GM13977 (cell line): Measurements from ENCODE around the gene ABCC1.

Experiments used
- DNase-seq: peaks from one replicate; pipeline ENCODE4 v3.0.0; 2012; ENCODE audit warnings: low spot score
- in situ Hi-C: fragments of 300-500 bp; cut with MboI; formaldehyde crosslinking; loops from one replicate; pipeline ENCODE4 v1.12.0; 2022; ENCODE audit warnings: low sequenced_read_pairs, low pct_unique_long_range_greater_than_20kb, mixed read lengths, inconsistent platforms; ENCODE audit not compliant: unreplicated experiment
- TF ChIP-seq, protein P1 (sequence below): IDR thresholded peaks from 2 replicates; pipeline ENCODE4 v1.5.1; 2012; ENCODE audit warnings: mild to moderate bottlenecking, control low read depth; ENCODE audit not compliant: insufficient read depth; ENCODE audit errors: extremely low read depth, missing control alignments

The ABCC1 gene

GRCh38 chr16:16067127-16067526 is 117.7 kb downstream of the ABCC1 start:
- in situ Hi-C loops: no loop called here
- TF ChIP-seq, protein P1, sequence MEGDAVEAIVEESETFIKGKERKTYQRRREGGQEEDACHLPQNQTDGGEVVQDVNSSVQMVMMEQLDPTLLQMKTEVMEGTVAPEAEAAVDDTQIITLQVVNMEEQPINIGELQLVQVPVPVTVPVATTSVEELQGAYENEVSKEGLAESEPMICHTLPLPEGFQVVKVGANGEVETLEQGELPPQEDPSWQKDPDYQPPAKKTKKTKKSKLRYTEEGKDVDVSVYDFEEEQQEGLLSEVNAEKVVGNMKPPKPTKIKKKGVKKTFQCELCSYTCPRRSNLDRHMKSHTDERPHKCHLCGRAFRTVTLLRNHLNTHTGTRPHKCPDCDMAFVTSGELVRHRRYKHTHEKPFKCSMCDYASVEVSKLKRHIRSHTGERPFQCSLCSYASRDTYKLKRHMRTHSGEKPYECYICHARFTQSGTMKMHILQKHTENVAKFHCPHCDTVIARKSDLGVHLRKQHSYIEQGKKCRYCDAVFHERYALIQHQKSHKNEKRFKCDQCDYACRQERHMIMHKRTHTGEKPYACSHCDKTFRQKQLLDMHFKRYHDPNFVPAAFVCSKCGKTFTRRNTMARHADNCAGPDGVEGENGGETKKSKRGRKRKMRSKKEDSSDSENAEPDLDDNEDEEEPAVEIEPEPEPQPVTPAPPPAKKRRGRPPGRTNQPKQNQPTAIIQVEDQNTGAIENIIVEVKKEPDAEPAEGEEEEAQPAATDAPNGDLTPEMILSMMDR: no peak
- no peak for DNase-seq

GRCh38 chr16:16071631-16072244 is 122.3 kb downstream of the ABCC1 start:
- in situ Hi-C loops: no loop called here
- TF ChIP-seq, protein P1: no peak
- DNase-seq: no peak

DNA sequence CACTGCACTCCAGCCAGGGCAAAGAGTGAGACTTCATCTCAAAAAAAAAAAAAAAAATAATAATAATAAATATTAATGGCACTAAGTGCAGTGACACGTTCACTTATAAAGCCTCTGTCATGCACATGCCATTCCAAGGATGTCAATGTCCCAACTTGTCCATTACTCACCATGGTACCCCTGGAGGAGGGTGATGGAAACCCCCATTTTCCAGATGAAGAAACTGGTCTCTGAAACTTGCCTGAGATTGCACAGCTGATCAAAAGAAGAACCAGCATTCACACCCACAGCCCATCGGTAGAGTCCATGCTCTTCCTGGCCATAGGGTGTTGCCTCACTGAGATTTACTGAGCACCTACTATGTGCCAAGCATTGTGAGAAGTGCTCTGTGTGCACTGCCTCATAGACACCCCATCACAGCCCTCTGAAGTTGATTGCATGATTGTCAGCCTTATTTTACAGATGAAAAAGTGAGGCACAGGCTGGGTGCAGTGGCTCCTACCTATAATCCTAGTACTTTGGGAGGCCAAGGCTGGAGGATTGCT is 123.7 kb downstream of the ABCC1 start:
- TF ChIP-seq, protein P1: no peak
- no peak for DNase-seq
- in situ Hi-C loops: no loop called here

- in situ Hi-C loops: no loop called here
- TF ChIP-seq, protein P1: no peak
- no peak for DNase-seq
Measured at GRCh38 chr16:16073891-16074881, 124.8 kb downstream of the ABCC1 start.

GRCh38 chr16:16075488-16076422 is 126.3 kb downstream of the ABCC1 start:
- no peak for DNase-seq
- in situ Hi-C loops: no loop called here
- TF ChIP-seq, protein P1: no peak

- DNase-seq: no peak
- TF ChIP-seq, protein P1: no peak
- in situ Hi-C loops: no loop called here
Measured at GRCh38 chr16:16076423-16076813, 127.0 kb downstream of the ABCC1 start.
